Measurements from ENCODE around the gene DNLZ.
A peak's percentile ranks its signal among the peaks of the same experiment; 100 is the strongest.

DNLZ gene

GRCh38 chr9:136400038-136400834, 36.7 kb upstream of the DNLZ start, which contains the start of gene SNAPC4:
SNAPC4 (minus strand) TSS chr9:136400170; CDS start chr9:136398428, 1,742 bp downstream.
- H3K4me3 ChIP-seq (ENCODE audit: low read depth, low read length) = peak within 1 kb of the TSS; percentile 93
- peak; percentile 90 for TF ChIP-seq CTCF (IDR thresholded peaks at IDR 0.05; ENCODE audit: low read depth, low read length, missing control alignments)
- no peak for DNase-seq (ENCODE audit: low read depth)

GRCh38 chr9:136399176-136400037, 35.9 kb upstream of the DNLZ start:
- no peak for TF ChIP-seq CTCF (IDR thresholded peaks at IDR 0.05; ENCODE audit: low read depth, low read length, missing control alignments)
- peak overlapping the region; percentile 93 for H3K4me3 ChIP-seq (ENCODE audit: low read depth, low read length)
- no peak for DNase-seq (ENCODE audit: low read depth)

GRCh38 chr9:136398286-136398685, 34.7 kb upstream of the DNLZ start:
- no peak for TF ChIP-seq CTCF (IDR thresholded peaks at IDR 0.05; ENCODE audit: low read depth, low read length, missing control alignments)
- H3K4me3 ChIP-seq (ENCODE audit: low read depth, low read length) = peak overlapping the region; percentile 93; the same call in 1 of the 2 replicates
- DNase-seq (ENCODE audit: low read depth) = no peak

- no peak overlapping the region for H3K4me3 ChIP-seq (ENCODE audit: low read depth, low read length)
- no peak for DNase-seq (ENCODE audit: low read depth)
- TF ChIP-seq CTCF (IDR thresholded peaks at IDR 0.05; ENCODE audit: low read depth, low read length, missing control alignments) = no peak
Measured at GRCh38 chr9:136397643-136398042, 34.1 kb upstream of the DNLZ start.

GRCh38 chr9:136396219-136396515, 32.6 kb upstream of the DNLZ start:
- no peak for DNase-seq (ENCODE audit: low read depth)
- no peak overlapping the region for H3K4me3 ChIP-seq (ENCODE audit: low read depth, low read length)
- TF ChIP-seq CTCF (IDR thresholded peaks at IDR 0.05; ENCODE audit: low read depth, low read length, missing control alignments) = no peak

- no peak overlapping the region for H3K4me3 ChIP-seq (ENCODE audit: low read depth, low read length)
- TF ChIP-seq CTCF (IDR thresholded peaks at IDR 0.05; ENCODE audit: low read depth, low read length, missing control alignments) = no peak
- no peak for DNase-seq (ENCODE audit: low read depth)
Measured at GRCh38 chr9:136395345-136396218, 32.0 kb upstream of the DNLZ start.

All from GM12864 (cell line).